Measurements from ENCODE around the gene ROR1.

Gene ROR1

GRCh38 chr1:63865561-63865960, 91.7 kb downstream of the ROR1 start:
- no peak for TF ChIP-seq CTCF (IDR thresholded peaks at IDR 0.05; ENCODE audit: control extremely low read depth, extremely low read depth, low read depth, missing control alignments)
- DNase-seq (ENCODE audit: extremely low spot score): no peak
- ChIA-PET CTCF (interaction anchor here (1.3 to 2.0 kb wide), 2 partner anchors 10 to 20 kb away, joined by 5 to 6 read pairs; no protein-coding TSS in a partner anchor), POLR2A (no interaction called here)

GRCh38 chr1:63866084-63866483, 92.3 kb downstream of the ROR1 start:
- CTCF ChIA-PET: interaction anchor here (1.6 to 2.0 kb wide), 2 partner anchors 20 to 21 kb away, joined by 4 to 6 read pairs; no protein-coding TSS in a partner anchor
- POLR2A ChIA-PET: no interaction called here
- DNase-seq (ENCODE audit: extremely low spot score): no peak
- TF ChIP-seq CTCF (IDR thresholded peaks at IDR 0.05; ENCODE audit: control extremely low read depth, extremely low read depth, low read depth, missing control alignments): no peak

GRCh38 chr1:63867429-63868176, 93.8 kb downstream of the ROR1 start:
- POLR2A ChIA-PET: no interaction called here
- TF ChIP-seq CTCF (IDR thresholded peaks at IDR 0.05; ENCODE audit: control extremely low read depth, extremely low read depth, low read depth, missing control alignments): no peak
- no peak for DNase-seq (ENCODE audit: extremely low spot score)
- CTCF ChIA-PET: interaction anchor here (1.1 to 2.0 kb wide), 3 partner anchors 18 to 22 kb away, joined by 3 to 6 read pairs (median 4); no protein-coding TSS in a partner anchor

- ChIA-PET CTCF (no interaction called here), POLR2A (no interaction called here)
- TF ChIP-seq CTCF (IDR thresholded peaks at IDR 0.05; ENCODE audit: control extremely low read depth, extremely low read depth, low read depth, missing control alignments): no peak
- no peak for DNase-seq (ENCODE audit: extremely low spot score)
Observed at GRCh38 chr1:63868268-63868781, 94.5 kb downstream of the ROR1 start.

GRCh38 chr1:63870152-63870551, 96.3 kb downstream of the ROR1 start:
- no peak for DNase-seq (ENCODE audit: extremely low spot score)
- ChIA-PET POLR2A (no interaction called here), CTCF (no interaction called here)
- no peak for TF ChIP-seq CTCF (IDR thresholded peaks at IDR 0.05; ENCODE audit: control extremely low read depth, extremely low read depth, low read depth, missing control alignments)

- DNase-seq (ENCODE audit: extremely low spot score): no peak
- CTCF ChIA-PET: interaction anchor here (0.8 to 1.3 kb wide), 4 partner anchors 8 to 18 kb away, joined by 3 to 4 read pairs (median 3); no protein-coding TSS in a partner anchor
- TF ChIP-seq CTCF (IDR thresholded peaks at IDR 0.05; ENCODE audit: control extremely low read depth, extremely low read depth, low read depth, missing control alignments): no peak
- POLR2A ChIA-PET: no interaction called here
Observed at GRCh38 chr1:63871463-63871862, 97.6 kb downstream of the ROR1 start.

Data from GM10248 (cell line).